Keratinocyte (primary cell): Measurements from ENCODE around the gene GABRR2. TPM values are rescaled to one million over a fixed set of nuclear protein-coding genes. Genes with fewer than 3 reads are reported as not detected.

Experiments used
- DNase-seq: peaks from one replicate; pipeline ENCODE4 v3.0.0-alpha.2; 2011; ENCODE audit warnings: low read depth, missing footprints, low spot score
- FAIRE-seq: peaks from 2 replicates; lab custom pipeline; 2011; peaks lifted over from hg19 to GRCh38; lab: Jason Lieb, UNC
- H2AFZ ChIP-seq: 2 replicates; pipeline ENCODE4 v1.6.0; 2012; ENCODE audit warnings: low read length, control low read depth, inconsistent platforms; ENCODE audit not compliant: control insufficient read depth
- H3K27ac ChIP-seq: 2 replicates; pipeline ENCODE4 v1.5.1; 2011; ENCODE audit warnings: low read length; ENCODE audit not compliant: control insufficient read depth, insufficient read depth
- H3K27me3 ChIP-seq: 3 replicates; pipeline ENCODE4 v1.6.0; 2011; ENCODE audit warnings: low read length; ENCODE audit not compliant: control insufficient read depth, insufficient read depth; ENCODE audit errors: extremely low read depth
- H3K36me3 ChIP-seq, 2 experiments: 2 replicates in 1 of 2; 3 replicates in 1 of 2; pipeline ENCODE4 v1.5.1; 2011; ENCODE audit warnings: low read length in 2 of 2, mild to moderate bottlenecking in 1 of 2; ENCODE audit not compliant: control insufficient read depth in 2 of 2, insufficient read depth in 2 of 2; ENCODE audit errors: extremely low read depth in 1 of 2
- H3K4me1 ChIP-seq: 3 replicates; pipeline ENCODE4 v1.5.1; 2011; ENCODE audit warnings: low read length; ENCODE audit not compliant: control insufficient read depth, insufficient read depth; ENCODE audit errors: extremely low read depth
- H3K4me2 ChIP-seq: 3 replicates; pipeline ENCODE4 v1.6.0; 2011; ENCODE audit warnings: low read depth, low read length; ENCODE audit not compliant: control insufficient read depth, insufficient read depth; ENCODE audit errors: extremely low read depth
- H3K4me3 ChIP-seq, 3 experiments: fragments of 200-600 bp in 1 of 3; sonication (generic) in 1 of 3; 2 replicates in 2 of 3; 3 replicates in 1 of 3; pipeline ENCODE4 v1.5.1; 2011 to 2016; ENCODE audit warnings: low read length in 3 of 3, mild to moderate bottlenecking in 3 of 3, control low read depth in 2 of 3, inconsistent platforms in 1 of 3, low read depth in 1 of 3, mixed read lengths in 1 of 3, mixed run types in 1 of 3, moderate library complexity in 1 of 3; ENCODE audit not compliant: control insufficient read depth in 2 of 3, insufficient read depth in 2 of 3; ENCODE audit errors: extremely low read depth in 1 of 3
- H3K79me2 ChIP-seq: 2 replicates; pipeline ENCODE4 v1.6.0; 2012; ENCODE audit warnings: low read length; ENCODE audit not compliant: control insufficient read depth, insufficient read depth
- H3K9ac ChIP-seq: 3 replicates; pipeline ENCODE4 v1.6.0; 2011; ENCODE audit warnings: low read length; ENCODE audit not compliant: control insufficient read depth, insufficient read depth; ENCODE audit errors: extremely low read depth
- H3K9me1 ChIP-seq: 3 replicates; pipeline ENCODE4 v1.6.0; 2011; ENCODE audit warnings: low read length; ENCODE audit not compliant: control insufficient read depth, insufficient read depth; ENCODE audit errors: extremely low read depth
- H3K9me3 ChIP-seq: 2 replicates; pipeline ENCODE4 v1.5.1; 2012; ENCODE audit warnings: low read depth, low read length; ENCODE audit not compliant: control insufficient read depth
- H4K20me1 ChIP-seq: 3 replicates; pipeline ENCODE4 v1.6.0; 2011; ENCODE audit warnings: low read length; ENCODE audit not compliant: control insufficient read depth, insufficient read depth; ENCODE audit errors: extremely low read depth
- EZH2 ChIP-seq: IDR thresholded peaks from one replicate; pipeline ENCODE4 v1.6.1; 2012; ENCODE audit warnings: inconsistent platforms, mild to moderate bottlenecking, low read length, moderate library complexity
- dilution Hi-C: fragments of 300-500 bp; cut with MboI; formaldehyde crosslinking; loops from one replicate; pipeline ENCODE4 v1.7.0; 2020; ENCODE audit warnings: low sequenced_read_pairs; ENCODE audit not compliant: extremely low pct_ligation_motif_present
- polyA plus RNA-seq, 5 experiments: library from polyadenylated mRNA; depleted of rRNA in 3 of 5; stranded (reverse) in 3 of 5; stranded (forward) in 1 of 5; unstranded in 1 of 5; fragments of >200 nt; gene quantifications; 1 replicate in 1 of 5; 2 replicates in 3 of 5; 3 replicates in 1 of 5; pipeline versions ENCODE4 v1.2.1 to v1.2.3, GENCODE V29; 2011 to 2012; ENCODE audit warnings: missing spikeins in 2 of 5, low read depth in 1 of 5, low replicate concordance in 1 of 5
- TF ChIP-seq, protein P1 (sequence below), 3 experiments: IDR thresholded peaks in 1 of 3; conservative IDR thresholded peaks in 1 of 3; optimal IDR thresholded peaks in 1 of 3; 2 replicates in 2 of 3; 3 replicates in 1 of 3; pipeline versions ENCODE3 to v1.5.1; 2011; ENCODE audit warnings: low read length in 3 of 3, mild to moderate bottlenecking in 3 of 3, moderate library complexity in 2 of 3, control low read depth in 1 of 3, inconsistent platforms in 1 of 3; ENCODE audit not compliant: insufficient read depth in 2 of 3; ENCODE audit errors: extremely low read depth in 1 of 3

GABRR2 gene
- polyA plus RNA-seq, 1 donor (not counting 4 experiments of a cell fraction or from before 2014, with no cell fraction given): 0.03 TPM

- Histone ChIP-seq H3K4me3 (no peak overlapping the region), H3K9ac (no peak overlapping the region), H3K27me3 (no peaks in the 10 kb centered on the region), H3K36me3 (no peaks in the 10 kb centered on the region), H3K9me1 (no peaks in the 10 kb centered on the region), H4K20me1 (no peaks in the 10 kb centered on the region), H3K9me3 (no peaks in the 10 kb centered on the region), H3K4me1 (no peaks in the 10 kb centered on the region), H3K79me2 (no peaks in the 10 kb centered on the region), H3K4me2 (no peak overlapping the region), H2AFZ (no peak overlapping the region), H3K27ac (no peak overlapping the region)
- DNase-seq (no peak), FAIRE-seq (no peak)
- TF ChIP-seq, protein P1, sequence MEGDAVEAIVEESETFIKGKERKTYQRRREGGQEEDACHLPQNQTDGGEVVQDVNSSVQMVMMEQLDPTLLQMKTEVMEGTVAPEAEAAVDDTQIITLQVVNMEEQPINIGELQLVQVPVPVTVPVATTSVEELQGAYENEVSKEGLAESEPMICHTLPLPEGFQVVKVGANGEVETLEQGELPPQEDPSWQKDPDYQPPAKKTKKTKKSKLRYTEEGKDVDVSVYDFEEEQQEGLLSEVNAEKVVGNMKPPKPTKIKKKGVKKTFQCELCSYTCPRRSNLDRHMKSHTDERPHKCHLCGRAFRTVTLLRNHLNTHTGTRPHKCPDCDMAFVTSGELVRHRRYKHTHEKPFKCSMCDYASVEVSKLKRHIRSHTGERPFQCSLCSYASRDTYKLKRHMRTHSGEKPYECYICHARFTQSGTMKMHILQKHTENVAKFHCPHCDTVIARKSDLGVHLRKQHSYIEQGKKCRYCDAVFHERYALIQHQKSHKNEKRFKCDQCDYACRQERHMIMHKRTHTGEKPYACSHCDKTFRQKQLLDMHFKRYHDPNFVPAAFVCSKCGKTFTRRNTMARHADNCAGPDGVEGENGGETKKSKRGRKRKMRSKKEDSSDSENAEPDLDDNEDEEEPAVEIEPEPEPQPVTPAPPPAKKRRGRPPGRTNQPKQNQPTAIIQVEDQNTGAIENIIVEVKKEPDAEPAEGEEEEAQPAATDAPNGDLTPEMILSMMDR (optimal IDR thresholded peaks at IDR 0.05 in 1 of 3, IDR thresholded peaks at IDR 0.05 in 1 of 3, conservative IDR thresholded peaks at IDR 0.05 in 1 of 3; ENCODE audit: extremely low read depth in 1 of 3, insufficient read depth in 2 of 3, low read length in 3 of 3): no peak
- TF ChIP-seq EZH2: no peak
- dilution Hi-C loops: no loop called here
These were observed 6.3 kb upstream of the GABRR2 start for GRCh38 chr6:89321131-89321970.

GRCh38 chr6:89320012-89320559 is 5.0 kb upstream of the GABRR2 start:
- no peak for FAIRE-seq
- no peaks in the 10 kb centered on the region for H3K9me3 ChIP-seq
- no peak overlapping the region for H2AFZ ChIP-seq
- H3K27ac ChIP-seq: no peak overlapping the region
- no peak overlapping the region for H3K4me2 ChIP-seq
- H3K79me2 ChIP-seq: no peaks in the 10 kb centered on the region
- H3K4me3 ChIP-seq: no peak overlapping the region
- dilution Hi-C loops: no loop called here
- no peak overlapping the region for H3K9ac ChIP-seq
- H3K9me1 ChIP-seq: no peaks in the 10 kb centered on the region
- DNase-seq: no peak
- no peaks in the 10 kb centered on the region for H3K36me3 ChIP-seq
- TF ChIP-seq, protein P1 (optimal IDR thresholded peaks at IDR 0.05 in 1 of 3, IDR thresholded peaks at IDR 0.05 in 1 of 3, conservative IDR thresholded peaks at IDR 0.05 in 1 of 3; ENCODE audit: extremely low read depth in 1 of 3, insufficient read depth in 2 of 3, low read length in 3 of 3): no peak
- no peak for TF ChIP-seq EZH2
- H3K4me1 ChIP-seq: no peaks in the 10 kb centered on the region
- H4K20me1 ChIP-seq: no peaks in the 10 kb centered on the region
- no peaks in the 10 kb centered on the region for H3K27me3 ChIP-seq
